H1 (cell line): Measurements from ENCODE around the gene CACNB2. TPM values are rescaled to one million over a fixed set of nuclear protein-coding genes. Genes with fewer than 3 reads are reported as not detected.

Source experiments
- CTCF ChIA-PET: fragments of 300-600 bp; sonication (Branson Sonifier 250); formaldehyde crosslinking; loops from one replicate; lab custom pipeline; 2021; ENCODE audit not compliant: partially characterized antibody; lab: Charles Lee
- POLR2A ChIA-PET: fragments of 300-600 bp; sonication (Branson Sonifier 250); formaldehyde crosslinking; loops from one replicate; lab custom pipeline; 2021; ENCODE audit warnings: inconsistent platforms; ENCODE audit not compliant: partially characterized antibody; lab: Charles Lee
- DNase-seq, 2 experiments: peaks; one replicate each; pipeline versions ENCODE4 v3.0.0 to v3.0.0-alpha.2; 2010 to 2022; ENCODE audit warnings: low spot score in 2 of 2, low read depth in 1 of 2, mixed read lengths in 1 of 2
- FAIRE-seq: peaks from 2 replicates; lab custom pipeline; 2011; peaks lifted over from hg19 to GRCh38; lab: Jason Lieb, UNC
- H2AFZ ChIP-seq: 2 replicates; pipeline ENCODE4 v1.8.1; 2012; ENCODE audit warnings: low read length, inconsistent platforms
- H2AK5ac ChIP-seq: 2 replicates; pipeline ENCODE4 v1.6.1; 2013; ENCODE audit warnings: low read depth, low read length
- H2BK120ac ChIP-seq: replicated peaks from 2 replicates; pipeline ENCODE3; 2013; ENCODE audit warnings: low read depth, low read length, inconsistent platforms
- H2BK12ac ChIP-seq: 2 replicates; pipeline ENCODE4 v1.6.1; 2013; ENCODE audit warnings: low read depth, low read length
- H2BK15ac ChIP-seq: 2 replicates; pipeline ENCODE4 v1.6.1; 2013; ENCODE audit warnings: low read length
- H2BK20ac ChIP-seq: 2 replicates; pipeline ENCODE4 v1.6.1; 2013; ENCODE audit warnings: low read length
- H2BK5ac ChIP-seq: 2 replicates; pipeline ENCODE4 v1.6.1; 2013; ENCODE audit warnings: low read depth, low read length
- H3K14ac ChIP-seq: 2 replicates; pipeline ENCODE4 v1.6.1; 2013; ENCODE audit warnings: inconsistent platforms; ENCODE audit not compliant: insufficient read length
- H3K18ac ChIP-seq: 2 replicates; pipeline ENCODE4 v1.6.1; 2013; ENCODE audit warnings: low read length; ENCODE audit errors: extremely low read depth
- H3K23ac ChIP-seq: 2 replicates; pipeline ENCODE4 v1.6.1; 2013; ENCODE audit warnings: inconsistent platforms; ENCODE audit not compliant: insufficient read length
- H3K23me2 ChIP-seq: 2 replicates; pipeline ENCODE4 v1.6.1; 2013; ENCODE audit warnings: low read depth, low read length
- H3K27ac ChIP-seq: 2 replicates; pipeline ENCODE4 v1.6.1; 2011; ENCODE audit warnings: low read depth, low read length, inconsistent platforms
- H3K27me3 ChIP-seq, 4 experiments: replicated peaks in 1 of 4; 1 replicate in 1 of 4; 2 replicates in 3 of 4; pipeline versions ENCODE4 v1.6.1 to v1.8.1; 2011 to 2013; ENCODE audit warnings: low read length in 3 of 4, mild to moderate bottlenecking in 3 of 4, inconsistent platforms in 2 of 4, mixed read lengths in 2 of 4, moderate library complexity in 1 of 4; ENCODE audit not compliant: control insufficient read depth in 3 of 4, insufficient read depth in 3 of 4; ENCODE audit errors: extremely low read depth in 1 of 4
- H3K36me3 ChIP-seq, 4 experiments: 2 replicates each; pipeline versions ENCODE4 v1.6.1 to v1.8.1; 2011 to 2013; ENCODE audit warnings: mild to moderate bottlenecking in 4 of 4, low read length in 3 of 4, moderate library complexity in 2 of 4, control low read depth in 1 of 4, inconsistent platforms in 1 of 4; ENCODE audit not compliant: insufficient read depth in 4 of 4, control insufficient read depth in 2 of 4
- H3K4ac ChIP-seq: replicated peaks from 2 replicates; pipeline ENCODE3; 2013; ENCODE audit warnings: low read length, low read depth, mixed read lengths, inconsistent platforms; ENCODE audit not compliant: insufficient read length
- H3K4me1 ChIP-seq, 4 experiments: replicated peaks in 1 of 4; 1 replicate in 1 of 4; 2 replicates in 3 of 4; pipeline versions ENCODE4 v1.6.1 to v1.8.1; 2011 to 2013; ENCODE audit warnings: low read length in 3 of 4, inconsistent platforms in 2 of 4, mixed read lengths in 1 of 4; ENCODE audit not compliant: insufficient read depth in 4 of 4, control insufficient read depth in 3 of 4
- H3K4me2 ChIP-seq, 2 experiments: 2 replicates each; pipeline versions ENCODE4 v1.6.1 to v1.8.1; 2011 to 2013; ENCODE audit warnings: low read depth in 2 of 2, low read length in 2 of 2, control low read depth in 1 of 2, inconsistent platforms in 1 of 2, mild to moderate bottlenecking in 1 of 2; ENCODE audit not compliant: insufficient read depth in 1 of 2
- H3K4me3 ChIP-seq, 4 experiments: fragments of 200-600, 300-600 bp in 1 of 4; sonication (generic), shearing (Covaris generic), sonication (Bioruptor Twin) in 1 of 4; 2 replicates each; pipeline versions ENCODE4 v1.5.1 to v1.8.1; 2011 to 2016; ENCODE audit warnings: low read length in 4 of 4, low read depth in 3 of 4, control low read depth in 2 of 4, inconsistent platforms in 2 of 4, mild to moderate bottlenecking in 2 of 4, mixed read lengths in 1 of 4, moderate library complexity in 1 of 4; ENCODE audit not compliant: insufficient read depth in 2 of 4; ENCODE audit errors: extremely low read depth in 1 of 4
- H3K56ac ChIP-seq: replicated peaks from 2 replicates; pipeline ENCODE3; 2013; ENCODE audit warnings: low read depth, mild to moderate bottlenecking, mixed read lengths, low read length, inconsistent platforms; ENCODE audit not compliant: insufficient read length
- H3K79me1 ChIP-seq: 2 replicates; pipeline ENCODE4 v1.6.1; 2013; ENCODE audit warnings: low read depth, low read length, control low read depth
- H3K79me2 ChIP-seq, 2 experiments: 2 replicates each; pipeline versions ENCODE4 v1.6.1 to v1.8.1; 2012 to 2013; ENCODE audit warnings: low read length in 2 of 2, mild to moderate bottlenecking in 2 of 2, inconsistent platforms in 1 of 2; ENCODE audit not compliant: insufficient read depth in 2 of 2, control insufficient read depth in 1 of 2
- H3K9ac ChIP-seq, 4 experiments: replicated peaks in 1 of 4; 1 replicate in 1 of 4; 2 replicates in 3 of 4; pipeline versions ENCODE4 v1.6.1 to v1.8.1; 2011 to 2013; ENCODE audit warnings: low read depth in 3 of 4, low read length in 3 of 4, control low read depth in 2 of 4, mild to moderate bottlenecking in 2 of 4, moderate library complexity in 2 of 4, inconsistent platforms in 1 of 4; ENCODE audit errors: extremely low read depth in 1 of 4
- H3K9me3 ChIP-seq, 2 experiments: 2 replicates each; pipeline versions ENCODE4 v1.6.1 to v1.8.1; 2012 to 2013; ENCODE audit warnings: mild to moderate bottlenecking in 2 of 2, moderate library complexity in 2 of 2, control low read depth in 1 of 2, inconsistent platforms in 1 of 2, low read depth in 1 of 2, low read length in 1 of 2, mixed read lengths in 1 of 2; ENCODE audit not compliant: insufficient read depth in 2 of 2
- H4K20me1 ChIP-seq, 2 experiments: replicated peaks in 1 of 2; 2 replicates each; pipeline versions ENCODE3 to v1.8.1; 2011 to 2013; ENCODE audit warnings: inconsistent platforms in 2 of 2, low read length in 2 of 2, mild to moderate bottlenecking in 1 of 2; ENCODE audit not compliant: insufficient read depth in 2 of 2, control insufficient read depth in 1 of 2
- H4K5ac ChIP-seq: 2 replicates; pipeline ENCODE4 v1.6.1; 2013; ENCODE audit warnings: low read length, low read depth, mixed read lengths, inconsistent platforms; ENCODE audit not compliant: insufficient read length
- H4K8ac ChIP-seq: 2 replicates; pipeline ENCODE4 v1.8.0; 2013; ENCODE audit warnings: mild to moderate bottlenecking, moderate library complexity, low read length, inconsistent platforms; ENCODE audit not compliant: insufficient read depth; ENCODE audit errors: extremely low read depth
- H4K91ac ChIP-seq: replicated peaks from 2 replicates; pipeline ENCODE3; 2013; ENCODE audit warnings: low read length, mixed read lengths, inconsistent platforms; ENCODE audit not compliant: insufficient read length
- KDM5A ChIP-seq: fragments of 200-600 bp; IDR thresholded peaks from 2 replicates; pipeline ENCODE4 v1.7.1; 2012; ENCODE audit warnings: mild to moderate bottlenecking, low read length, inconsistent platforms, mixed read lengths
- TAF7 ChIP-seq: optimal IDR thresholded peaks from 2 replicates; pipeline ENCODE3; 2011; ENCODE audit warnings: low read depth, mild to moderate bottlenecking, inconsistent platforms, low read length, moderate library complexity, borderline replicate concordance
- WGBS, 2 experiments: shearing (Covaris generic) in 1 of 2; methylation state at CpG; one replicate each; pipeline versions ENCODE4 v1.1.6 to v1.1.7; 2013 to 2015; ENCODE audit warnings: low lambda C conversion rate in 2 of 2, mixed read lengths in 2 of 2, inconsistent platforms in 1 of 2, low coverage in 1 of 2, missing lambda C conversion rate in 1 of 2; ENCODE audit not compliant: insufficient replicate concordance in 2 of 2, insufficient coverage in 1 of 2, insufficient read length in 1 of 2; ENCODE audit errors: extremely low coverage in 1 of 2, missing lambda C conversion rate in 1 of 2; 5-methylcytosine and 5-hydroxymethylcytosine counted together
- polyA plus RNA-seq, 7 experiments: library from polyadenylated mRNA; depleted of rRNA in 3 of 7; stranded (reverse) in 5 of 7; unstranded in 2 of 7; fragments of >200 nt in 5 of 7; fragments of 200-250 nt in 2 of 7; gene quantifications; 1 replicate in 5 of 7; 2 replicates in 1 of 7; 4 replicates in 1 of 7; pipeline versions ENCODE4 v1.2.1 to v1.2.3, GENCODE V29; 2011 to 2013; ENCODE audit warnings: missing spikeins in 2 of 7, mixed read lengths in 2 of 7
- total RNA-seq: library from RNA; stranded (reverse); fragmentation: NEBNext Ultra II Directional; extraction: Animal tissue kit (Norgen Biotek cat#: 25700); gene quantifications from 2 replicates; pipeline ENCODE4 v1.2.1, GENCODE V29; 2021
- TF ChIP-seq, protein P1 (sequence below): IDR thresholded peaks from 2 replicates; pipeline ENCODE4 v1.6.1; 2012; ENCODE audit warnings: low read length, inconsistent platforms

Gene CACNB2
- total and polyA plus RNA-seq, 2 of the 8 experiments (the other 6 are each of a cell fraction or from before 2014, with no cell fraction given), result 2.4 to 3.2 TPM

DNA sequence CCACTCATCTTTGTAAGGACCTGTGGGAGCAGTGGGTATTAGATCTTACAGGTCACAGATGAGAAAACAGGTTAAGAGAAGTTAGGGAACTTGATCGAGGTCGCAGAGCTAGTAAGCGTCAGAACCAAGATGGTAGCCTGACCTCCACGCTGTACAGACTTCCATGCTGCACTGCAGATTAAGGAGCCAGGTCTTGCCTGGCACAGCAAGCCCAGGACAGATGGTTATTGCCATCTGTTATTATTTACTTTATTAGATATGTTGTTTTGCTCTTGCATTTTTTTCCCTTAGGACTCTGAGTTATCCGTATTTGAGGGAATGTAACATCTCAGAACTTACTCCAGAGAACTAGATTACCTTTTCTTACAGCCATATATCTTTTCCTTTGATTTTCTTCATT lies 363.9 kb downstream of the CACNB2 start:
- Histone ChIP-seq H3K14ac (no peak overlapping the region), H2AFZ (no peak overlapping the region), H3K9ac (no peak overlapping the region), H2BK5ac (no peak overlapping the region), H3K27ac (no peak overlapping the region), H4K20me1 (no peaks in the 10 kb centered on the region), H3K9me3 (no peaks in the 10 kb centered on the region), H3K27me3 (no peaks in the 10 kb centered on the region), H2BK20ac (no peak overlapping the region), H3K23ac (no peak overlapping the region), H3K4me2 (no peak overlapping the region), H3K36me3 (no peaks in the 10 kb centered on the region), H3K4ac (no peak overlapping the region), H3K79me1 (no peaks in the 10 kb centered on the region), H4K5ac (no peak overlapping the region), H3K4me3 (no peak overlapping the region), H3K79me2 (no peaks in the 10 kb centered on the region), H4K8ac (no peak overlapping the region), H2BK12ac (no peak overlapping the region), H4K91ac (no peak overlapping the region), H3K56ac (no peak overlapping the region), H3K4me1 (no peaks in the 10 kb centered on the region), H3K23me2 (no peaks in the 10 kb centered on the region), H2BK120ac (no peak overlapping the region), H2BK15ac (no peak overlapping the region), H3K18ac (no peak overlapping the region), H2AK5ac (no peak overlapping the region)
- DNase-seq, result no peak
- 95% methylated on average over 5 of the region's 5 CpGs; no CpG with 5 or more reads in 1 of the 2 experiments for WGBS, 2 experiments
- TF ChIP-seq TAF7, result no peak
- TF ChIP-seq, protein P1, sequence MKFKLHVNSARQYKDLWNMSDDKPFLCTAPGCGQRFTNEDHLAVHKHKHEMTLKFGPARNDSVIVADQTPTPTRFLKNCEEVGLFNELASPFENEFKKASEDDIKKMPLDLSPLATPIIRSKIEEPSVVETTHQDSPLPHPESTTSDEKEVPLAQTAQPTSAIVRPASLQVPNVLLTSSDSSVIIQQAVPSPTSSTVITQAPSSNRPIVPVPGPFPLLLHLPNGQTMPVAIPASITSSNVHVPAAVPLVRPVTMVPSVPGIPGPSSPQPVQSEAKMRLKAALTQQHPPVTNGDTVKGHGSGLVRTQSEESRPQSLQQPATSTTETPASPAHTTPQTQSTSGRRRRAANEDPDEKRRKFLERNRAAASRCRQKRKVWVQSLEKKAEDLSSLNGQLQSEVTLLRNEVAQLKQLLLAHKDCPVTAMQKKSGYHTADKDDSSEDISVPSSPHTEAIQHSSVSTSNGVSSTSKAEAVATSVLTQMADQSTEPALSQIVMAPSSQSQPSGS, result no peak
- TF ChIP-seq KDM5A, result no peak
- FAIRE-seq, result no peak
- ChIA-PET CTCF (no interaction called here), POLR2A (no interaction called here)
